Mononuclear cell (primary cell): ENCODE measurements around the gene TRPC4AP. TPM values are rescaled to one million over a fixed set of nuclear protein-coding genes. Genes with fewer than 3 reads are reported as not detected.
"Not testable (repeated sequence)": the region's sequence is repeated elsewhere in the genome, so short reads cannot be mapped to it uniquely, and the experiment has no call there.

ENCODE experiments used
- H3K27me3 ChIP-seq: 2 replicates; pipeline ENCODE4 v1.6.0; 2011; ENCODE audit warnings: low read length, control low read depth; ENCODE audit not compliant: insufficient read depth
- H3K4me1 ChIP-seq: 2 replicates; pipeline ENCODE4 v1.5.1; 2011; ENCODE audit warnings: mild to moderate bottlenecking, low read length, control low read depth; ENCODE audit not compliant: insufficient read depth
- H3K4me3 ChIP-seq: 2 replicates; pipeline ENCODE4 v1.5.1; 2011; ENCODE audit warnings: mild to moderate bottlenecking, low read length, moderate library complexity
- H3K9me3 ChIP-seq: 2 replicates; pipeline ENCODE4 v1.5.1; 2011; ENCODE audit warnings: low read depth, mild to moderate bottlenecking, control low read depth, low read length
- total RNA-seq: library from RNA; depleted of rRNA; stranded (reverse); fragments of >200 nt; gene quantifications from one replicate; pipeline ENCODE4 v1.2.3, GENCODE V29; 2012

TRPC4AP gene
- total RNA-seq, 1 donor: 55.3 TPM

- Histone ChIP-seq H3K27me3 (no peaks in the 10 kb centered on the region), H3K9me3 (no peaks in the 10 kb centered on the region), H3K4me3 (no peak overlapping the region), H3K4me1 (peaks cover 36% of the 10 kb centered on the region)
Observed at GRCh38 chr20:35084998-35085397, 7.6 kb downstream of the TRPC4AP start.

DNA sequence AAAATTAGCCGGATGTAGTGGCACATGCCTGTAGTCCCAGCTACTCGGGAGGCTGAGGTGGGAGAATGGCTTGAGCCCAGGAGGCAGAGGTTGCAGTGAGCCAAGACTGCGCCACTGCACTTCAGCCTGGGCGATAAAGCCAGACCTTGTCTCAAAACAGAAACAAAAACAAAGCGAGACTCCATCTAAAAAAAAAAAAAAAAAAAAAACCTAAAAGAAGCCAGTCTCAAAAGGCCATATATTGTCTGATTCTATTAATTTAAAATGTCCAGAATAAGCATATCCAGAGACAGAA is 12.3 kb downstream of the TRPC4AP start:
- H3K9me3 ChIP-seq, H3K4me3 ChIP-seq, H3K27me3 ChIP-seq: not testable (repeated sequence)
- H3K4me1 ChIP-seq: peaks cover 12% of the 10 kb centered on the region

- no peak overlapping the region for H3K4me3 ChIP-seq
- H3K4me1 ChIP-seq: peaks cover 7% of the 10 kb centered on the region
- H3K9me3 ChIP-seq: no peaks in the 10 kb centered on the region
- H3K27me3 ChIP-seq: no peaks in the 10 kb centered on the region
Observed at GRCh38 chr20:35079472-35080347, 12.9 kb downstream of the TRPC4AP start.

- Histone ChIP-seq H3K27me3 (no peaks in the 10 kb centered on the region), H3K4me3 (no peak overlapping the region), H3K4me1 (peaks cover 7% of the 10 kb centered on the region), H3K9me3 (no peaks in the 10 kb centered on the region)
Observed at GRCh38 chr20:35077872-35078271, 14.7 kb downstream of the TRPC4AP start.

DNA sequence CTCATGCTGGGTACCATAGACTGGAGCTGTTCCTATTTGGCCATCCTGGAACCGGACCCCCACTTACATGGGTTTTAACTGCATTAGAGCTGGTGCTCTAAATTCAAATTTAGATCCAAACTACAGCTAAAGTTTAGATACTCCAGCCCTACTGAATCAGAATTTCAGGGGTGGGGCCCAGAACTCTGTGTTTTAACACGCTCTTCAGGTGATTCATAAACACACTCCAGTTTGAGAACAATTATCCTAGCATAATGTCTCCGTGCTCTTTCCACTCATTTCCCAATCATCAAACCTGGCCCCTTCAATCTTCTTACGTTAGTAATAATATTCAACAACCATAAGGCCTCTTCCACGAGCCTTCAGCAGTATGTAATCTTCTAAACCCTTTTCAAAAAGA is 15.3 kb downstream of the TRPC4AP start:
- Histone ChIP-seq H3K4me1 (peaks cover 7% of the 10 kb centered on the region), H3K27me3 (no peaks in the 10 kb centered on the region), H3K9me3 (no peaks in the 10 kb centered on the region), H3K4me3 (no peak overlapping the region)

DNA sequence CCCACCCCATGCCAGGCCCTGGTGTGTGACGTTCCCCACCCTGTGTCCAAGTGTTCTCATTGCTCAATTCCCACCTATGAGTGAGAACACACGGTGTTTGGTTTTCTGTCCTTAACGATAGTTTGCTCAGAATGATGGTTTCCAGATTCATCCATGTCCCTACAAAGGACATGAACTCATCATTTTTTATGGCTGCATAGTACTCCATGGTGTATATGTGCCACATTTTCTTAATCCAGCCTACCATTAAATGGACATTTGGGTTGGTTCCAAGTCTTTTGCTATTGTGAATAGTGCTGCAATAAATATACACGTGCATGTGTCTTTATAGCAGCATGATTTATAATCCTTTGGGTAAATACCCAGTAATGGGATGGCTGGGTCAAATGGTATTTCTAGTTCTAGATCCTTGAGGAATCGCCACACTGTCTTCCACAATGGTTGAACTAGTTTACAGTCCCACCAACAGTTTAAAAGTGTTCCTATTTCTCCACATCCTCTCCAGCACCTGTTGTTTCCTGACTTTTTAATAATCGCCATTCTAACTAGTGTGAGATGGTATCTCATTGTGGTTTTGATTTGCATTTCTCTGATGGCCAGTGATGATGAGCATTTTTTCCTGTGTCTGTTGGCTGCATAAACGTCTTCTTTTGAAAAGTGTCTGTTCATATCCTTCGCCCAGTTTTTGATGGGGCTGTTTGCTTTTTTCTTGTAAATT is 21.0 kb downstream of the TRPC4AP start:
- H3K4me1 ChIP-seq, H3K27me3 ChIP-seq, H3K4me3 ChIP-seq, H3K9me3 ChIP-seq: not testable (repeated sequence)

DNA sequence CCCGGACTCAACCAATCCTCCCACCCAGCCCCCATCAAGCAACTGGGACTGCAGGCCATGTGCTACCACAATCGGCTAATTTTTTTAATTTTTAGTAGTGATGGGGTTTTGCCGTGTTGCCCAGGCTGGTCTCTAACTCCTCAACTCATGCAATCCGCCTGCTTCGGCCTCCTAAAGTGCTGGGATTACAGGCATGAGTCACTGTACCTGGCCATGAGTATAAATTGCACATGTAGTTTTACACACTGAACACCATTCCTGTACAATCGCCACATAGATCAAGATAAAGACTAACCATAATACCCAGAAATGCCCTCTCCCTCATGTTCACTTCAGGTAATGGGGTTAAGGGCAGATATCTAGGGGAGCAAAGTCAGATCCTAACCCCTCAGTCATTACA is 26.4 kb downstream of the TRPC4AP start:
- H3K27me3 ChIP-seq: no peaks in the 10 kb centered on the region
- H3K9me3 ChIP-seq: no peaks in the 10 kb centered on the region
- H3K4me1 ChIP-seq: peaks cover 17% of the 10 kb centered on the region
- H3K4me3 ChIP-seq: no peak overlapping the region

DNA sequence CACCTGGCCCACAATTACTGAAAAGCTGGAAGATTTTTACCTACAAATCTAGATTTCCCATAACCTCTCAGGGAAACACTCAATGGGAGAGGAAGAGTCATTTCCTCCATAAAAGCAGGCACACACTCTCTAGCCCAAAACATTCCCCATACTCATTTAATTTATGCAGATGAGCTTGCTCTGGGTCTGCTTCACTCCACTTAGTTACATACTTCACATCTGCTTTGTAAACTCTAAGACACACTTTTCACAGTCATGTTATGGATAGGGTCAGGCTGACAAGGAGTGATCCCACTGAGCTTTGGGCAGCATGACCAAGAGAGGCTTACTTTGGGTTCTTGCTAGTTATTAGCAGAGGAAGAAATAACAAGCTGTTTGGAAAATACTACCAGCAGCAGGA is 27.4 kb downstream of the TRPC4AP start:
- no peak overlapping the region for H3K4me3 ChIP-seq
- no peaks in the 10 kb centered on the region for H3K27me3 ChIP-seq
- peaks cover 17% of the 10 kb centered on the region for H3K4me1 ChIP-seq
- no peaks in the 10 kb centered on the region for H3K9me3 ChIP-seq

- Histone ChIP-seq H3K27me3 (no peaks in the 10 kb centered on the region), H3K4me3 (no peak overlapping the region), H3K4me1 (peaks cover 10% of the 10 kb centered on the region), H3K9me3 (no peaks in the 10 kb centered on the region)
Observed at GRCh38 chr20:35063168-35063567, 29.4 kb downstream of the TRPC4AP start.

DNA sequence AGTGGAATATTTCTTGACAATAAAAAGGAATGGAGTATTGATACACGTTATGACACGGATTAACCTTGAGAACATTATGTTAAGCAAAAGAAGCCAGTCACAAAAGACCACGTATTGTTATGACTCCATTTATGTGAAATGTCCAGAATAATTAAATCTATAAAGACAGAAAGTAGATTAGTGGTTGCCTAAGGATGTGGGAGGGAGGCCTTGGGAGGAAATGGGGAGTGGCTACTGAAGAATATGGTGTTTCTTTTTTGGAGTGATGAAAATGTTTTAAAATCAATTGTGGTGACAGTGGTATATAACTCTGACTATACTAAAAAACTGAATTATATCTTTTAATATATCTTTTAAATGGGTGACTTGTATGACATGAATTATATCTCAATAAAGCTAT is 30.1 kb downstream of the TRPC4AP start:
- Histone ChIP-seq H3K4me3 (no peak overlapping the region), H3K4me1 (peaks cover 10% of the 10 kb centered on the region), H3K9me3 (no peaks in the 10 kb centered on the region), H3K27me3 (no peaks in the 10 kb centered on the region)

GRCh38 chr20:35060168-35060567 is 32.4 kb downstream of the TRPC4AP start:
- Histone ChIP-seq H3K4me3 (no peak overlapping the region), H3K9me3 (no peaks in the 10 kb centered on the region), H3K4me1 (peaks cover 20% of the 10 kb centered on the region), H3K27me3 (no peaks in the 10 kb centered on the region)

DNA sequence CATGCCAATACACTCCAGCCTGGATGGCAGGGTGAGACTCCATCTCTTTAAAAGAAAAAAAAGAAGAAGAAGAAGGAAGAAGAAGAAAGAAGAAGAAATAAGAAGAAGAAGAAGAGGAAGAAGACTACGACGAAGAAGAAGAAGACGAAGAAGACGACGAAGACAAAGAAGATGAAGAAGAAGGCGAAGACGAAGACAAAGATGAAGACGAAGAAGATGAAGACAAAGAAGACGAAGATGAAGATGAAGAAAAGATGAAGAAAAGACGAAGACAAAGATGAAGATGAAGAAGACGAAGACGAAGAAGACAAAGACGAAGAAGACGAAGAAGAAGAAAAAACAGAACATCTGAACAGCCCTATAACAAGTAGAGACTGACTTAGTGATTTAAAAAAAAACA is 33.0 kb downstream of the TRPC4AP start:
- no peak overlapping the region for H3K4me3 ChIP-seq
- H3K27me3 ChIP-seq: no peaks in the 10 kb centered on the region
- no peaks in the 10 kb centered on the region for H3K9me3 ChIP-seq
- peaks cover 22% of the 10 kb centered on the region for H3K4me1 ChIP-seq

DNA sequence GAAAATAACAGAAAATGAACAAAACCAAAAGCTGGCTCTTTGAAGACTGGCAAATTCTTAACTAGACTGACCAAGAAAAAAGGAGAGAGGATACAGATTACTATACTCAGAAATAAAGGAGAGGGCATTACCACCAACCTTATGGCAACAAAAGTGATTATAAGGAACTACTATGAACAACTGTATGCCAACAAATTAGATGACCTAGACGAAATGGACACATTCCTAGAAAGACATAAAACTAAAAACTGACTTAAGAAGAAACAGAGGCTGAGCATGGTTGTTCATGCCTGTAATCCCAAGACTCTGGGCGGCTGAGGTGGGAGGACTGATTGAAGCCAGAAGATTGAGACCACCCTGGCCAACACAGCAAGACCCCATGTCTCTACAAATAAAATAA is 33.5 kb downstream of the TRPC4AP start:
- Histone ChIP-seq H3K27me3 (no peaks in the 10 kb centered on the region), H3K9me3 (no peaks in the 10 kb centered on the region), H3K4me1 (peaks cover 26% of the 10 kb centered on the region), H3K4me3 (no peak overlapping the region)

DNA sequence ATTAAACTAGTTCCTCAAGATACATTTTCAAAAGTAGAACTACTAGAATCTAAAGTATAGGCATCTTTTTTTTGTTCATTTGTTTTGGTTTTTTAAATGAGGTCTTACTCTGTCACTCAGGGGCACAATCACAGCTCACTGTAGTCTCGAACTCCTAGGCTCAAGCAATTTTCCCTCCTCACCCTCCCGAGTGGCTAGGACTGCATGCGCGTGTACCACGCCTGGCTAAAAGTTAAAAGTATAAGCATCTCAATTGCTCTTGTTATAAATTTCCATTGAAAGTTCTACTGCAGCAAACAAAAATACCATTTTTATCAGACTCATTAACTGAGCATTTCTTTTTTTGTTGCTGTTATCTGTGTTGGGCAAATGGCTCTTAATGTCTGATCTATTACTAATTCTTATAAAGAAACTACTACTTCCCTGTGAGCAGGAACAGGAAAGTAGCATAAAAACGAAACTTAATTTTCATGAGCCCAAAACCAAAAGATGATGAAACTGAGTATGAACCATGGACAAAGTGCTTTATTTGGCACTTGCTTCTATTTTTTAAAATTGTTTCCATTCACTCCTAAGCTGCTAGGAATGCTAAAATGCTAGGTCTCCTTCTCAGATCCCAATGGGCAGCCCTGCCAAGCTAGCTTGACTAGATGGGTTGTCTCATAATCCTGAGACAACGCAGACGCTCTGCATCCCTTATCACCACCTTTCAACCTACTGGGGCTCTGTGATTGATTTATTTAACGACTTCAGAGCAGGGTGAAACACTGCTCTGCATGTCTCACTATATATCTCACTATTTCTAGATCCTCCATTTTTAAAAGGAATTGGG is 36.9 kb downstream of the TRPC4AP start:
- Histone ChIP-seq H3K4me3 (no peak overlapping the region), H3K27me3 (no peaks in the 10 kb centered on the region), H3K4me1 (peaks cover 16% of the 10 kb centered on the region), H3K9me3 (no peaks in the 10 kb centered on the region)

GRCh38 chr20:35054814-35055213 is 37.8 kb downstream of the TRPC4AP start:
- H3K9me3 ChIP-seq: no peaks in the 10 kb centered on the region
- no peak overlapping the region for H3K4me3 ChIP-seq
- peaks cover 16% of the 10 kb centered on the region for H3K4me1 ChIP-seq
- H3K27me3 ChIP-seq: no peaks in the 10 kb centered on the region
